GM12892 (cell line): Measurements from ENCODE around the gene ABLIM2.

ENCODE experiments used
- DNase-seq: peaks from one replicate; pipeline ENCODE4 v3.0.0; 2011; ENCODE audit not compliant: insufficient read length
- FAIRE-seq: peaks from 2 replicates; lab custom pipeline; 2011; peaks lifted over from hg19 to GRCh38; lab: Jason Lieb, UNC
- POLR2A ChIP-seq: IDR thresholded peaks from 2 replicates; pipeline ENCODE4 v1.6.1; 2011; ENCODE audit warnings: low read depth, low read length, control low read depth
- POLR2AphosphoS5 ChIP-seq: IDR thresholded peaks from 2 replicates; pipeline ENCODE4 v1.6.1; 2011; ENCODE audit warnings: low read depth, low read length, control low read depth
- TAF1 ChIP-seq: IDR thresholded peaks from 2 replicates; pipeline ENCODE4 v1.6.1; 2011; ENCODE audit warnings: low read depth, mild to moderate bottlenecking, control low read depth, low read length, borderline replicate concordance

The ABLIM2 gene

DNA sequence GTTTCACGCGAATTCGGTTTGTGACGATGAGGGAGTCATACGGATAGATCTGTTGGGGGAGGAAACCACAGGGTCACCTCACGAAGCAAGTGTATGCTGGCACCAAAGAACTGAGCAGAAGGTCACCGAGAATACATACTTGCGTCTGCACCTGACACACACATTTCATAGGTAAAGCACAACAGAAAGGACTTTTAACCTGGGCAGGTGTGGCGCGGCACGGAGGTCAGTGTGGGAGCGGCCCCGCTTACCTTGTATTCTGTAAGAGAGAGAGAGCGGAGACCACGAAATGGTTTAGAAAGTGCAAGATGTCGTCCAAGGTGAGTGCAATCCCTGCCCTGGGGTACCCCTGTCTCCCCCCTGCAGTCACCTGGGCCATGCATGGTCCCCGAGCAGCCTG lies 175.3 kb downstream of the ABLIM2 start:
- FAIRE-seq: no peak
- TF ChIP-seq TAF1 (no peak), POLR2A (no peak), POLR2AphosphoS5 (no peak)

DNA sequence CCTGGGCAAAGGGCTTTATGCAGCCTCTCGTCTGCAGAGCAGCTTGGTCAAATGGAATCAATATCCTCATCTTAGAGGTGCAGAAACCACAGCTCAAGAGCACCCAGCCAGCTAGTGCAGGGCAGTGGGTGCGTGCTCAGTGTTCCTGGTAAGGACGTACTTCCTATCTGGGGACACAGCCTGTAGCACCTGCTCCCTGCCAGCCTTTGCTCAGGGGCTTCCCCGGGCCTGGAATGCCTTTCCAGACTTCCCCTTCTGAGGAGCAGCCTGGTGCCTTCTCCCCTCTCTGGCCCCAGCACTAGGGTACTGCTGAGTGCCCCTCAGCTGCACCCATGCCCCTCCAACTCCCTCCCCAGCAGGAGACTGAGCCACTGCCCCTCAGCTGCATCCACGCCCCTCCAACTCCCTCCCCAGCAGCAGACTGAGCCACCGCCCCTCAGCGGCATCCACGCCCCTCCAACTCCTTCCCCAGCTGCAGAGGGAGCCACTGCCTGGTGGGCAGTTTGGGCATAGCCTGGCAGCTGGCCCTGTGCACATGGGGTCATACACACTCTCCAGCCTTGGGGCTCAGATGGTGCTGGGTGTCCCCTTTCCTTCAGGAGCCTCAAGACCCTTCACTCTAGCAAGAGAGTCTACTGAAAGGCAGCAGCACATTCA lies 176.7 kb downstream of the ABLIM2 start:
- DNase-seq (no peak), FAIRE-seq (no peak)

More for the DNA sequence above, 175.3 kb downstream of the ABLIM2 start:
- DNase-seq: no peak

DNA sequence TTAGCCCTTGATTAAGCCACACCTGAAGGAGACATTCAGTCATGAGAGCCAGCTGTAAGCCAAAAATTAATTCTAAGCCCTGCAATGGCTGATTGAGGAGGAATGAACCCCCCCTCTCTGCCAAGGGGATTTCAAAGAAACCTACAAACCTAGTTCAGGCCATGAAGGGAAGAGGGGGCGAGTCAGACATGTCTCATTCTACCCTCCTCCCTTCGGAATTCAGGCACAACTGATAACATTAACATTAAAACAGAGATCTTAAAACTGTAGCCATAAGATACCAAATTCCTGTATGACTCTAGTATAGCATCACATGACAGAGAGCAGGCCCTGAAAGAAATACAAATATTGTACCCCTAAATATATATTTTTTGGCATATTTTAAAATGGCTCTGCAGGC lies 178.6 kb downstream of the ABLIM2 start:
- FAIRE-seq (peak; percentile 46), DNase-seq (no peak)
- TF ChIP-seq POLR2A: no peak
- TF ChIP-seq POLR2AphosphoS5: no peak
- no peak for TF ChIP-seq TAF1

More for the DNA sequence above, 176.7 kb downstream of the ABLIM2 start:
- TF ChIP-seq TAF1 (no peak), POLR2AphosphoS5 (no peak), POLR2A (no peak)

DNA sequence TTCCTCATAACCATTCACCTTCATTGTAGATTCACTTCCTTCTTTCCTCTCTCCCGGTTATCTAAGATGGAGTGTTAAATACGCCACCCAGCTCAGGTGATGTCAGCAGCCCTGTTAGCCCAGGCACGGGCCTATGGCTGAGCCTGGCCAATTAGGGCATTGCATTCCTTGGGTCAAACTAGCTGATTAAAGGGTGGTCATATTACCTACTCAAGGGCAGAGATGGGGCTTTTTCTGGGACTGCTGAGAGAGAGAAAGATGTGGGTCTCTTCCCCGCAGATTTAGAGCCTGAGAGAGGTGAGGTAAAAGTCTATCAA lies 179.0 kb downstream of the ABLIM2 start:
- DNase-seq (no peak), FAIRE-seq (no peak)
- TF ChIP-seq POLR2AphosphoS5 (no peak), TAF1 (no peak), POLR2A (no peak)

DNA sequence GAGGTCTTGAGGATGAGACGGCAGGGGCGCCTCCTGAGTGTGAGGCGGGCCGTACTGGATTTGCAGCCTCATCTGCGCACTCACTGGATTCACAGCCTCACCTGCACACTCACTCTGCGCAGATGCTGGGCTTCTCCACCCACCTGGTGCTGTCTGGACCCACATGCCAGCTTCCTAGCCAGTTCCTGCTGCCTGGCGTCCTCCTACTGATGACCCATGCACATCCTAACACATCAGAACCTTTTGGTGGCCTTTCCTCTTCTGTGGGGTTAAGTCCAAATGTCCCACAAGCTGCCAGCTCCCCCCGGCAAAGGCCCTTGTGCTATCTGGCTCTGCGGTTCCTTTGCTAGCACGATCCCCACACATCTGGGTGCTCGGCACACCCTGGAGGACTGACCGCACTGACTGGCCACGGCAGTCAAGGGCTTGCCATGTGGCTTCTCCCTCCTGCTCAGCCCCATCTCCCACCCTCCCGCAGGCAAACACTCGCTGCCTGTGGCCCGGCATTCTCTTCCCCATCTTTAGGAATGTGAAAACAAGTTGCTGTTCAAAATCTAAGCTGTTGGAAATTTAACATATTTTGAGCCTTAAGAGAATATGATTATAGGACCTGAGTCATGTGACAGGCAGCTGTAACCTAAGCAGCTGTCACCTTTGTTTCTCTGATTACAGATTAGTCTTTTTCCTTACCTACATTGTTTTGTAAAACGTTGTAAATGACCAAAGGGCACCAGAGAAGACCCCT lies 179.5 kb downstream of the ABLIM2 start:
- TF ChIP-seq POLR2A (no peak), POLR2AphosphoS5 (no peak), TAF1 (no peak)
- no peak for FAIRE-seq
- no peak for DNase-seq

DNA sequence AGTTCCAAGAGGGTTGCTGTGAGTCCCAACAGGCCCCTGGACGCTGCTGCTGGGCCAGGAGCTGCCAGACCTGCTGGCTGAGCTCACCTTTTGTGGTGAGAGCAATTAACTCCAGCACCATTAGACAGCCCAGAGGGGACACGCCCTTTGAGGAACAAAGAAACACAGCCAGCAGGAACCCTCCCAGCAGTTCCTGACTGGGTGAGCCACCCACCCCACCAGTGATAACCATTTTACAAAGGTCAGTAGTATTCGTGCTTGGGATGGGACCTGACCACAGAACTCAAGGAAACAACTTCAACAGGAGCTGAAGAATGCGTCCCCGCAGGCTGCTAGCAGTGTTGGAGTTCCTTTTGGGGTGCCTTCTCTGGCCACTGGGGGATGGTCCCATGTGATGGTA lies 180.1 kb downstream of the ABLIM2 start:
- DNase-seq (no peak), FAIRE-seq (no peak)
- TF ChIP-seq TAF1 (no peak), POLR2A (no peak), POLR2AphosphoS5 (no peak)

DNA sequence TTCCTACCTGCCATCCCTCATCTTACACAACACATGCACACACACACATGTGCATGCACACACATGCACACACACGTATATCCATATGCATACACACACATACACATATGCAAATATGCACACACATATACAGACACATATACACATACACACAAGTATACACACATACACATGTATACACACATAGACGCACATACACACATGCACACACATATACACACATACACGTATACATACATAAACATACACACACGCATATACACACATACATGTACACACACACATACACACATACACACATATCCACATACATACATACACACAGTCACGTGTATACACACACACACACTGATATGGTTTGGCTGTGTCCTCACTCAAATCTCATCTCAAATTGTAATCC lies 182.0 kb downstream of the ABLIM2 start:
- TF ChIP-seq POLR2A (no peak), TAF1 (no peak), POLR2AphosphoS5 (no peak)
- DNase-seq: no peak
- FAIRE-seq: peak; percentile 30

DNA sequence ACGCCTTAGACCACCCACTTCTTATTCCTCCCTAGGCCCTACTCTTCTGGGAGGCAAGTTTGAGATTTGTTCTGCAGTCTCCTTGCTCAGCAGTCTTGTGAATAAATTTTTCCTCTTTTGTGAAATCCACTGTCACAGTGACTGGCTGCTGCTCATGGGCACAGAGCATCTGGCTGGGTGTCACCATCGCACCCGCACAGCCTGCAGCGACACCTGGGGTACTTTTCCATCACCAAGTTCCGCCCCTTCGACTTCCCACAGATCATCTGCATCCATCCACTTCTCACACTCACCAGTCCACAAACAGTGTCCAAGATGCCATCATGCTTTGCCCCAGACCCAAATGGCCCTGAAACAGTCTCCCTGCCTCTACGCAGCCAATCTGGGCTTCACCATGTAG lies 182.6 kb downstream of the ABLIM2 start:
- no peak for TF ChIP-seq POLR2A
- no peak for TF ChIP-seq TAF1
- TF ChIP-seq POLR2AphosphoS5: no peak
- FAIRE-seq (no peak), DNase-seq (no peak)

DNA sequence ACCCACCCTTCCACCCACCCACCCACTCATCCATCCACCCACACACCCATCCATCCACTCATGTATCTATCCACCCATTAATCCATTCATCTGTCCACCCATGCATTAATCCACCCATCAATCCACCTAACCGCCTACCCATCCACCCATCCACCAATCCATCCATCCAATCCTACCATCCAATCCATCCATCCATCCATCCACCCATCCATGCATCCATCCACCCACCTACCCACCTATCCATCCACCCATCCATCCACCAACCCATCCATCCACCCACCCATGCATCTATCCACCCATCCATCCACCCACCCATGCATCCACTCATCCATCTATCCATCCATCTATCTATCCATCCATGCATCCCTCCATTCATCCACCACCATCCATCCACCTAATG lies 184.2 kb downstream of the ABLIM2 start:
- no peak for FAIRE-seq
- TF ChIP-seq POLR2AphosphoS5: no peak
- TF ChIP-seq POLR2A: no peak
- TF ChIP-seq TAF1: no peak
- DNase-seq: no peak

DNA sequence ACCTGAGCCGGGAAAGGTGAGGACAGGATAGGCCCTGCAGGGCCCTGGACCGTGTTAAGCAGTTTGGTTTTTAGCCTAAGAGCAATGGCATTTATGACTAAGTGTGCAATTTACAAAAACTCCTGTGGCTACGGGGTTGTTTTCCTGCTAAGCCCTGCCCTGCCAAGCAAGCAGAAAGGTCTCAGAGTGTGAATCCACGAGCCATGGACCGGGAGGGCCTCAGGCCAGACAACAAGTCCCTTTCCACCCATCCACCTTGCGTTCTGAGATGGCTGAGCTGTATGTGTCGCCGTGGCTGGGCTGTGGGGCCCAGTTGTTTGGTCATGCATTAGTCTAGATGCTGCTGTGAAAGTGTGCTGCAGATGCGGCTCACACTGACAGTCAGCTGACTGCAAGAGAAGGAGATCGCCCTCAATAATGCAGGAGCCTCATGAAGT lies 185.1 kb downstream of the ABLIM2 start:
- TF ChIP-seq POLR2AphosphoS5: no peak
- no peak for TF ChIP-seq POLR2A
- no peak for TF ChIP-seq TAF1
- FAIRE-seq (peak; percentile 57), DNase-seq (no peak)

DNA sequence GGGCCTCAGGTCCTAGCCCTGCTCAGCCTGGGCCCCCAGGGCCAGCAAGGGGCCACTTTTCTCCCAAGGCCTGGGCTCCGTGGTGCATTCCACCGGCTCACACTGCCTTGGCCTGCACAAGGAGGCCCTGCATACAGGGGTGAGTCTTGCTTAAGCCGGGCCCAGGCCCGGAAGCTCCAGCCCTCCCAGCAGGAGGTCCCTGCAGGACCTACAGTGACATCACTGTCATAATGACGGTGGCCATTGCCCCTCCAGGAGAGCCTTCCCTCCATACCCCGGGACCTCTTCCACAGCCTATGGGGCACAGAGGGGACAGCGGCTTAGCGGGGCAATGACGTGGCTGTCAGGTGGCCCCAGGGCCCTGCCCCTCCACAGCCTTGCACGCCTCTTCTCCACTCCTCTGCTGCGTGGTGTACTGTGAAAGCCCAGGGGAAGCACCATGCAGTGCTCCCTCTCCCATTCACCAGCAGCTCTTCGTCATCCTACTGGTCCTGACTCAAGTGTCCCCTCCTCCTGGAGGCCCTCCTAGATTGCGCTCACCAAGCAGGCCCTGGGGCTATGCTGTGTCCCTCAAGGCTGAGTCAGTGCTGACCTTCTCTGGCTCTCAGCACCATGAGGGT lies 186.6 kb downstream of the ABLIM2 start:
- FAIRE-seq (no peak), DNase-seq (no peak)
- TF ChIP-seq POLR2A (no peak), POLR2AphosphoS5 (no peak), TAF1 (no peak)
